GM20000 (cell line): ENCODE measurements around the gene IRF6.

Experiments used
- DNase-seq: peaks from one replicate; pipeline ENCODE4 v3.0.0; 2012; ENCODE audit warnings: low spot score
- CTCF ChIP-seq: IDR thresholded peaks from 2 replicates; pipeline ENCODE4 v1.5.1; 2012; ENCODE audit warnings: mild to moderate bottlenecking, control low read depth; ENCODE audit errors: extremely low read depth, missing control alignments

IRF6 gene

DNA sequence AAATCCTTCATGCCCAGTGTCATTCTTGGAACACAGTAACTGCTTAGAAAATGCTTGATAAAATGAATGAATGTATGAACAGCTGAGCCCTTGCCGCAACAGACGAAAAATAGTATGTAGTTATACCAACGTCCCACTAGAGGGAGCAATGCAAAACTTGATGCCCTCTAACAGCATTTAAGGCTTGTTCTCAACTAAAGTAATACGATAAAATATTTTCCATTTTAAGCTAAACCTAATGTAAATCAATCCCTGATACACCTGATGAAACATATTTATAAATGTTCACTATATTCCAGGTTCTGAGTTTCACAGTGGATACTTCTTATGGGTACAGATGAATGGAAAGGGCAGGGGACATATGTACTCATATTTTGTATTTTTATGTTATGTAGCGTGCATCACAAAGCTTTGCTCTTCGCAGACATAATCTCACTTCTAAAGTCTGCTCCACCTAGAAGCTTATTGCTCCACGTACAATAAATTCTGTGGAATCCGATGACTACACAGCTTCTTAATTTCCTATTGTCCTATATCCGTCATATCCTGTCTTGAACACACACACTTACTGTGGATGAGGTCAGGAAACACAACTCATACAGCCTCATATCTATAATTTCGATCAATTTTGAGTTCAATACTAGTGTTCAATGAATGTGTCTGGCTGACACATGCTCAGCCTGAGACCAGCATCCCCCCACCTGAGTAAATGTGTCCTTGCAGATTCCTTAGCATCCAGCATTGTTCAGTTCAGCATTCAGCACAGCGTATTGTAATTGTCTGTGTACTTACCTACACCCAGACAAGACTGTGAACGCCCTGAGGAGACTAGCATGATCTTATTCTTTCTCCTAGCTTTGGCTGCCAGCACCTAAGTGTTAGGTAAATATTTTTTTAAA lies 17.4 kb upstream of the IRF6 start:
- peak; percentile 71 for TF ChIP-seq CTCF
- DNase-seq, result peak; percentile 46

- no peak for TF ChIP-seq CTCF
- DNase-seq, result no peak
Measured at GRCh38 chr1:209822706-209823105, 16.8 kb upstream of the IRF6 start.

GRCh38 chr1:209820986-209821385 lies 15.0 kb upstream of the IRF6 start:
- TF ChIP-seq CTCF, result no peak
- no peak for DNase-seq

- DNase-seq, result no peak
Measured at GRCh38 chr1:209819058-209819457, 13.1 kb upstream of the IRF6 start.

DNA sequence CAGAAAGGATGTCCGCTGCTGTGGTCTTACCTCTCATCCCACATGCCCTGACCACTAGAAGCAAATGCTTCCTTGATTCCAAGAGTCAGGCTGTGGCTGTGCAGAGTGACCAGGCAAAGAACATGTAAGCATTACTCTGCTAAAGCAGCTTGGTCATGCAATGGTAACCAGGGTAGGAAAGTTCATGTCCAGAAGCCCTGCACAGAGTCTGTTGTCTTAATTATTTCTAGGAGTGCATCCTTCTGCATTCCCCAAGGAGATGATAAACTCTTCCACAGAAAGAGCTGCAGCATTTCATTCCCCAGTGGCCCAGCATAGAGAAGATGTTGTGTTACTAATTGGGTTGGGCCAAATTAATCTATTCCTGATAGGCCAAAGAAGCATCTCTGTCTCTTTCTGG lies 11.7 kb upstream of the IRF6 start:
- DNase-seq, result no peak
- no peak for TF ChIP-seq CTCF

More at GRCh38 chr1:209819058-209819457, 13.1 kb upstream of the IRF6 start:
- TF ChIP-seq CTCF, result no peak

DNA sequence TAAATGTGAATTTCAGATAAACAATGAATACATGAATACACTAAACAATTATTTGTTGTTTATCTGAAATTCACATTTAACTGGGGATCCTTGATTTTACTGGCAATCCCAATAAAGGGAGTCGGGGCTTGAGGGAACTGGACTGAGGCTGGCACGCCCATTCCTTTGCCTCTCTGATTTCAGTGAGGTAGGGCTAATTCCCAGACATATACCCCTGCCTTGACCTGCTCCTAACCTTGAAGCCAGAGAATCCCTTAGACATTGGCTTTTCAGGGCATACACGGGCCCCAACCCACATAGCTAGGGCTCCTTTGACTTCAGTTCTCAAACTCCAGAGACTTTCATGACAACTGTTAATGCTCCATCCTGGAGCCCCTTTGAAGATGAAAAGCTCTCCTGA lies 11.0 kb upstream of the IRF6 start:
- no peak for TF ChIP-seq CTCF
- no peak for DNase-seq

GRCh38 chr1:209815931-209816341 lies 10.0 kb upstream of the IRF6 start:
- DNase-seq, result no peak
- TF ChIP-seq CTCF, result no peak
